ENCODE results near the gene STARD6. TPM values are rescaled to one million over a fixed set of nuclear protein-coding genes. Genes with fewer than 3 reads are reported as not detected.
A peak's percentile ranks its signal among the peaks of the same experiment; 100 is the strongest.

Gene STARD6
- total and polyA plus RNA-seq, 8 donors, result not detected

DNA sequence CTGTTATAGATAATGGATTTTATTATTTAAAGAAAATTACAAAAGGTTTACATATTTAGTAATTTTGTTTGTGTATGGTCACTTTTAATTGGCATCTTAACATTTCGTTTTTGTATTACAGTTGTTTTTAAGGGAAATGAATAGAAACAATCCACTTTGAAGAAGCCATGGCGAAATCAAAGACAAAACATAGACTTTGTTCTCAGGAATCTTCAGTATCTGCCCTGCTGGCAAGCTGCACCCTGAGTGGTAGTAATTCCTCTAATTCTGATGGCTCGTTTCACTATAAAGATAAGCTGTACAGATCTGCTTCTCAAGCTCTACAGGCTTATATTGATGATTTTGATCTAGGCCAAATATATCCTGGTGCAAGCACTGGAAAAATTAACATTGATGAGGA lies 2.7 kb upstream of the STARD6 start:
- no peak for FAIRE-seq
- TF ChIP-seq, protein P1, sequence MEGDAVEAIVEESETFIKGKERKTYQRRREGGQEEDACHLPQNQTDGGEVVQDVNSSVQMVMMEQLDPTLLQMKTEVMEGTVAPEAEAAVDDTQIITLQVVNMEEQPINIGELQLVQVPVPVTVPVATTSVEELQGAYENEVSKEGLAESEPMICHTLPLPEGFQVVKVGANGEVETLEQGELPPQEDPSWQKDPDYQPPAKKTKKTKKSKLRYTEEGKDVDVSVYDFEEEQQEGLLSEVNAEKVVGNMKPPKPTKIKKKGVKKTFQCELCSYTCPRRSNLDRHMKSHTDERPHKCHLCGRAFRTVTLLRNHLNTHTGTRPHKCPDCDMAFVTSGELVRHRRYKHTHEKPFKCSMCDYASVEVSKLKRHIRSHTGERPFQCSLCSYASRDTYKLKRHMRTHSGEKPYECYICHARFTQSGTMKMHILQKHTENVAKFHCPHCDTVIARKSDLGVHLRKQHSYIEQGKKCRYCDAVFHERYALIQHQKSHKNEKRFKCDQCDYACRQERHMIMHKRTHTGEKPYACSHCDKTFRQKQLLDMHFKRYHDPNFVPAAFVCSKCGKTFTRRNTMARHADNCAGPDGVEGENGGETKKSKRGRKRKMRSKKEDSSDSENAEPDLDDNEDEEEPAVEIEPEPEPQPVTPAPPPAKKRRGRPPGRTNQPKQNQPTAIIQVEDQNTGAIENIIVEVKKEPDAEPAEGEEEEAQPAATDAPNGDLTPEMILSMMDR (IDR thresholded peaks at IDR 0.05), result no peak
- Histone ChIP-seq H3K27me3 (peaks cover 0 to 12% (median 0%) of the 10 kb centered on the region in 4 donors), H3K4me3 (no peak overlapping the region), H3K9me3 (no peaks in the 10 kb centered on the region), H3K4me1 (peaks cover 0 to 6% (median 0%) of the 10 kb centered on the region in 3 donors), H3K36me3 (no peaks in the 10 kb centered on the region), H3K27ac (no peak overlapping the region)
- WGBS, 2 donors, result 75 to 82% methylated on average over 3 of the region's 3 CpGs
- no peak for ATAC-seq
- no peak for DNase-seq
- intact Hi-C loops (cut with DNase I), result no loop called here

DNA sequence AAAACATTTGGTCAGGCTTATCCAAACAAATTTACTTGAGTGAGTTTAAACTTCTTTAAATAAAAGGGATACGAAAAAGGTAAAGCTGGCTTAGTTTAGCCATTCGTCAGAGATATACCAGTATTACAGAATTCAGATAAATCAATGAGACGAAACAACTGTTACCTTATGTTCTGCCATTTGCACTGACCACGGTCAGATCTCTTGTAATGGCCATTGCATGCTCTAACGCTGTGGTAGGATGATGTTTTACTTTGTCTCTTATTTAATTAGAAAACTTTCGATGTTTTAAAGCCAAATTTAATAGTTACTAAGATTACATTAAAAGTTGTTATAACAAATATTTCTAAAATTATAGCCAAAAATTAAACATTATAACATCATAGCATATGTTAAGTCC lies 1.6 kb upstream of the STARD6 start:
- WGBS, 2 donors, result 57 to 64% methylated on average over 6 of the region's 6 CpGs
- Histone ChIP-seq H3K4me3 (no peak overlapping the region), H3K36me3 (no peaks in the 10 kb centered on the region), H3K9me3 (no peaks in the 10 kb centered on the region), H3K27me3 (peaks cover 0 to 12% (median 0%) of the 10 kb centered on the region in 4 donors), H3K4me1 (peaks cover 0 to 6% (median 0%) of the 10 kb centered on the region in 3 donors), H3K27ac (no peak overlapping the region)
- FAIRE-seq (no peak), DNase-seq (no peak), ATAC-seq (no peak)
- intact Hi-C loops (cut with DNase I), result no loop called here
- TF ChIP-seq, protein P1 (IDR thresholded peaks at IDR 0.05), result no peak

DNA sequence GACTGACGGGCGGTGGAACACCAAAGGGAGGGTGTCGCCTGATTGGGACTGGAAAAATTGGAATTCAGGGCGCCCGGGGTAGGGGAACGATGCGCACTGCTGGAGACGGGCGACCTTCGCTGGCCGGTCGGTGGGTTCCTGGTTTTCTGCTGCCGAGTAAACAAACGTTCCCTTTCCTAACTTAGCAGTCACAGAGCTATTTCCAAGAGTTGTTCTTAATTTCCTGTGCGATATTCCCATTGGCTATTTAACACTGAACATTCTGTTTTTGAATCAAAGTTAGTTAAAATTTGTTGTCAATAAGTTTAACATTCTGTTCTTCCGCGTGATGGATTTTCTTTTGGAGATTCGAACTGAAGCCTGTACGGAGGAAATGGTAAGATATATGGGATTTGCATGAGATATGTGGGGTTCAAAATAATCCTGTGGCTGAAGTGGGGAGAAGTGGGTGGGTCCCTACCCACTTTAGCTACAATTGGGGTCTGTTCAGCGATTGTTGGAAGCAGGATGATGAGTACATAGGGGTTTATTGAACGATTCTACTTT lies 910 bp upstream of the STARD6 start:
- intact Hi-C loops (cut with DNase I), result no loop called here
- H3K4me1 ChIP-seq, result peaks cover 0 to 6% (median 0%) of the 10 kb centered on the region in 3 donors
- FAIRE-seq (no peak), DNase-seq (no peak), ATAC-seq (peak; percentile 24 to 57 (median 42))
- 3% methylated on average over 21 of the region's 21 CpGs for WGBS, 2 donors
- peak overlapping the region; percentile 38 to 73 (median 55) for H3K4me3 ChIP-seq
- no peaks in the 10 kb centered on the region for H3K36me3 ChIP-seq
- no peaks in the 10 kb centered on the region for H3K9me3 ChIP-seq
- no peak overlapping the region for H3K27ac ChIP-seq
- TF ChIP-seq, protein P1 (IDR thresholded peaks at IDR 0.05), result no peak
- H3K27me3 ChIP-seq, result peaks cover 0 to 12% (median 0%) of the 10 kb centered on the region in 4 donors

DNA sequence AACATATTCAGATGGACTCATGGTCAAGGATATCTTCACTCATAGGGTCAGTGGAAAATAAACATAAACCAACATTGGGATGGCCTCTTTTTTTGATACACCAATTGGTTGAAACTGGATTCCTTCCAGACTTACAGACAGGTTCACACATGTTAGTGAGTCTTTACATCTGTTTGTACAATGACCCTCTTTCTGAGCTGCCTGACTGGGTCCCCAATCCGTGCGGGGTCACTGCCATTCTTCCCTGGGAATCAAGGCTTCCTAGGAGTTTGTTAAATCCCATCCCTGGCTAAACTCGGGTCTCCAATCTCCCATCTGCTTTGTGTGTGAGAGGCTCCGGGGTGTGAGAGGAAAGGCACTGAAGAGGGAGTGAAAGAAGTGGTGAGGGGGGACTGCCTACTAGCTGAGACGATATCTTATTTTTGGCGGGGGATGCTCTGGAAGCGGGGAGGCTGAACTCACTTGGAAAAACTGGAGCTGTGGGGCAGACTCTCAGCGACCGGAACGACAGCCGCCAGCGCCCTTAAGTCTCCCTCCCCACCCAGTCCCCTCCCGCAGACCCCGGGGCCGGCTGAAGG lies 487 bp downstream of the STARD6 start:
- peaks cover 0 to 6% (median 0%) of the 10 kb centered on the region in 3 donors for H3K4me1 ChIP-seq
- peak overlapping the region; percentile 38 to 73 (median 55) for H3K4me3 ChIP-seq
- DNase-seq, result no peak
- intact Hi-C loops (cut with DNase I), result no loop called here
- peak overlapping the region in 1 of 4 donors; percentile 22 for H3K27ac ChIP-seq
- H3K36me3 ChIP-seq, result no peaks in the 10 kb centered on the region
- peaks cover 0 to 12% (median 0%) of the 10 kb centered on the region in 4 donors for H3K27me3 ChIP-seq
- 2% methylated on average over 15 of the region's 15 CpGs for WGBS, 2 donors
- H3K9me3 ChIP-seq, result no peaks in the 10 kb centered on the region
- ATAC-seq, result peak in 2 of 4 donors; percentile 23 to 65
- FAIRE-seq, result no peak
- TF ChIP-seq, protein P1 (IDR thresholded peaks at IDR 0.05), result no peak

DNA sequence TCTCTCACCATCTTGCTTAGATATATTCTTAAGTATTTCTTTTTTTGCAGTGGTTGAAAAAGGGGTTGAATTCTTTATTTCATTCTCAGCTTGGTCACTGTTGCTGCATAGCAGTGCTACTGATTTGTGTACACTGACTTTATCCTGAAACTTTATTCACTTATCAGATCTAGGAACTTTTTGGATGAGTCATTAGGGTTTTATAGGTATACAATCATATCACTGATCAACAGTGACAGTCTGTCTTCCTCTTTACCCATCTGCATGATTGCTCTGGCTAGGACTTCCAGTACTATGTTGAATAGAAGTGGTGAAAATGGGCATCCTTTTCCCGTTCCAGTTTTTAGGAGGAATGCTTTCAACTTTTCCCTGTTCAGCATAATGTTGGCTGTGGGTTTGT lies 6.5 kb downstream of the STARD6 start:
- ATAC-seq (no peak), FAIRE-seq (no peak), DNase-seq (no peak)
- Histone ChIP-seq H3K36me3 (no peaks in the 10 kb centered on the region), H3K4me3 (no peak overlapping the region), H3K27ac (no peak overlapping the region), H3K4me1 (no peaks in the 10 kb centered on the region), H3K9me3 (no peaks in the 10 kb centered on the region), H3K27me3 (no peaks in the 10 kb centered on the region)
- TF ChIP-seq, protein P1 (IDR thresholded peaks at IDR 0.05), result no peak
- WGBS, 2 donors, result 85 to 92% methylated on average over 1 of the region's 1 CpG
- intact Hi-C loops (cut with DNase I), result no loop called here

All from pancreas (tissue), 10 donors.